IPS-18c (cell line): ENCODE results near the gene TNFRSF1B.

Source experiments
- H3K4me3 ChIP-seq: 2 replicates; pipeline ENCODE4 v1.7.0; 2013; ENCODE audit warnings: low read depth, mild to moderate bottlenecking, low read length, moderate library complexity; ENCODE audit not compliant: insufficient read depth
- H3K9me3 ChIP-seq: one replicate; pipeline ENCODE4 v1.6.1; 2013; ENCODE audit warnings: mild to moderate bottlenecking, low read length, moderate library complexity; ENCODE audit not compliant: control insufficient read depth, insufficient read depth

The TNFRSF1B gene

DNA sequence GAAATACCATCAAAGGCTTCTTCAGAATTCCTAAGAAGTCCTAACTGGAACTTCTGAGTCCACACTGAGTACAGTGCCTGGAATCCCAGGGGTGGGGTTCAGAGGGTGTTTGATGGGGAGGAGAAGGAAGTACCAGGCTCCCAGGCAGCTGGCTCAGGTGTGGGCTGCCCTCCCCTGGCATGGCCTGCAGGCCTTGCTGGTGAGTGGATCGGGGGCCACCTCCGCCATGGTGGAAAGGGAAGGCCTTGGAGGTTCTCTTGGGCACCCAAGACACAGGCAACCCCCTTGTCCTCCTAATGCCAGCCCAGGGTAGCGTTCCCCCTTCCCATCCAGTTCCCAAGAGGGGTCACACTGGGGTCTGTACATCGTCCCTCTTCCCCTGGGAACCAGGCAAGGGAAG, 26.8 kb upstream of the TNFRSF1B start:
- H3K9me3 ChIP-seq: no peaks in the 10 kb centered on the region
- no peak overlapping the region; the same call in 1 of the 2 replicates for H3K4me3 ChIP-seq

DNA sequence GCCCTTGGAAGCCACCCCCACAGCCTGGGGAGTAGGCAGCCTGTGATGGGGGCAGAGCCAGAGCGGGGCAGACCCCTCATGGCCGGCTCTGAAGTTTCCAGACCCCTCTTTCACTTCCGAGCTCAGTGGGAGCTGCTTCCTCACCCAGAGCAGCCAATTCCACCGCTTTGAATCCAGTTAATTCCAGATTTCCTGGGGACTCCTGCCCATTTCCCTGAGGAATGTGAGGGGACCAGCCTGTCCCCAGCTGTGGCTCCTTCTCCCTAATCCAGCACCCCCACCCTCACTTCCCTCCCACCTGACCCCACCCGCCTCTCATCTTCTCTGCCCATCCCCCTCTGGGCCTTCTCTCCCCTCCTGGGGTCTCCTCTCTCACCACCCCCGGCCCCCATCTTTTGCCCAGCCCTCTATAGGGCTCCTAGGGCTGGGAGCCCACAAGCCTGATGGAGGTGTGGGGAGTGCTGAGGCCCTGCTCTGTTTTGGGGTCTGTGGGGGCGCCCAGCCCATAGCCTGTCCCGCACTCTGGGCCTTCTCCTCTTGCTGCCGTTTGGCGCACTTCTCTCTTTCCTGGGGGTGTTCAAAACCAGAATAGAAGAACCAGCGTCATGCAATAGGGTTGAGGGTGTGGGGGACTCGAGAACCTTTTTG, 26.2 kb upstream of the TNFRSF1B start:
- no peak overlapping the region; the same call in 1 of the 2 replicates for H3K4me3 ChIP-seq
- no peaks in the 10 kb centered on the region for H3K9me3 ChIP-seq

DNA sequence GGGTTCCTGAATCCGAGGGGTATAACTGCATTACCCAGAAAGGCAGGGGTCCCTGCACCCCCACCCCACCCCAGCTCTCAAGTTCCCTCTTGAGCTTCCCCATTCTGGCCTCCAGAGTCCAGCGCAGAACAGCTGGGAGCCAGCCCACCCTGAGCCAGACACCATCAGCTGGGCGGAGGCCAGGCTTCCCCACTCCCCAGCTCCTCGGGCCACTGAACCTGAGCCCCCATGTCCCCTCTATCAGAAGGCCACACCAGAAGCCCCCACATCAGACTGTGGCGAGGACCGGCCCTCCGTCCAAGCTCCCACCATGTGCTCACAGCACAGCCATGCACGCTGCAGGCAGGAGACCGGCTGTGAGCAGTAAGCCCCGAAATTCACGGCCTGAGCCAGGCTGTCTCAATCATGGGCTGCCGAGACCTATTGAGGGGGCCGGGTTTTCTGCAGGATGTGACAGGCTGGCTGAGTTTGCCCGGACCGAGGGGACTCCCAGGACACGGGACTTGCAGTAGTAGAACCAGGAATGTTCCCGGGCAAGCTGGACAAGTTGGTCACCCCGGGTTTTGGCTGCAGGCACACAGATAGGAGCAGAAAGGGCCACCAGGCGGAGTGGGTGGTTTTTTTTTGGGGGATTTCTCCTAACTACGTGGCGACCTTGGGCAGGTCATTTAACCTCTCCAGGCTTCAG, 25.5 kb upstream of the TNFRSF1B start:
- Histone ChIP-seq H3K4me3 (no peak overlapping the region), H3K9me3 (no peaks in the 10 kb centered on the region)

DNA sequence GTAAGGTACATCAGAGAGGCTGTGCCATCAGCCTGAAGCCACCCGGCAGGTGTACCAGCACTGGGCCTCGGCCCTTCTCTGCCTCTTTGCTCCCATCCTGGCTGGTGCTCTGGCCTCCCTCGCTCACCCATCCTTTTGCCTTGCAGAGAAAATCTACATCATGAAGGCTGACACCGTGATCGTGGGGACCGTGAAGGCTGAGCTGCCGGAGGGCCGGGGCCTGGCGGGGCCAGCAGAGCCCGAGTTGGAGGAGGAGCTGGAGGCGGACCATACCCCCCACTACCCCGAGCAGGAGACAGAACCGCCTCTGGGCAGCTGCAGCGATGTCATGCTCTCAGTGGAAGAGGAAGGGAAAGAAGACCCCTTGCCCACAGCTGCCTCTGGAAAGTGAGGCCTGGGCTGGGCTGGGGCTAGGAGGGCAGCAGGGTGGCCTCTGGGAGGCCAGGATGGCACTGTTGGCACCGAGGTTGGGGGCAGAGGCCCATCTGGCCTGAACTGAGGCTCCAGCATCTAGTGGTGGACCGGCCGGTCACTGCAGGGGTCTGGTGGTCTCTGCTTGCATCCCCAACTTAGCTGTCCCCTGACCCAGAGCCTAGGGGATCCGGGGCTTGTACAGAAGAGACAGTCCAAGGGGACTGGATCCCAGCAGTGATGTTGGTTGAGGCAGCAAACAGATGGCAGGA, 24.5 kb upstream of the TNFRSF1B start:
- no peak overlapping the region for H3K4me3 ChIP-seq
- no peaks in the 10 kb centered on the region for H3K9me3 ChIP-seq

DNA sequence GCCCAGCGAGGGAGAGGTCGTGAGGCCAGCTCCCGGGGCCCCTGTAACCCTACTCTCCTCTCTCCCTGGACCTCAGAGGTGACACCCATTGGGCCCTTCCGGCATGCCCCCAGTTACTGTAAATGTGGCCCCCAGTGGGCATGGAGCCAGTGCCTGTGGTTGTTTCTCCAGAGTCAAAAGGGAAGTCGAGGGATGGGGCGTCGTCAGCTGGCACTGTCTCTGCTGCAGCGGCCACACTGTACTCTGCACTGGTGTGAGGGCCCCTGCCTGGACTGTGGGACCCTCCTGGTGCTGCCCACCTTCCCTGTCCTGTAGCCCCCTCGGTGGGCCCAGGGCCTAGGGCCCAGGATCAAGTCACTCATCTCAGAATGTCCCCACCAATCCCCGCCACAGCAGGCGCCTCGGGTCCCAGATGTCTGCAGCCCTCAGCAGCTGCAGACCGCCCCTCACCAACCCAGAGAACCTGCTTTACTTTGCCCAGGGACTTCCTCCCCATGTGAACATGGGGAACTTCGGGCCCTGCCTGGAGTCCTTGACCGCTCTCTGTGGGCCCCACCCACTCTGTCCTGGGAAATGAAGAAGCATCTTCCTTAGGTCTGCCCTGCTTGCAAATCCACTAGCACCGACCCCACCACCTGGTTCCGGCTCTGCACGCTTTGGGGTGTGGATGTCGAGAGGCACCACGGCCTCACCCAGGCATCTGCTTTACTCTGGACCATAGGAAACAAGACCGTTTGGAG, 23.7 kb upstream of the TNFRSF1B start:
- no peaks in the 10 kb centered on the region for H3K9me3 ChIP-seq

DNA sequence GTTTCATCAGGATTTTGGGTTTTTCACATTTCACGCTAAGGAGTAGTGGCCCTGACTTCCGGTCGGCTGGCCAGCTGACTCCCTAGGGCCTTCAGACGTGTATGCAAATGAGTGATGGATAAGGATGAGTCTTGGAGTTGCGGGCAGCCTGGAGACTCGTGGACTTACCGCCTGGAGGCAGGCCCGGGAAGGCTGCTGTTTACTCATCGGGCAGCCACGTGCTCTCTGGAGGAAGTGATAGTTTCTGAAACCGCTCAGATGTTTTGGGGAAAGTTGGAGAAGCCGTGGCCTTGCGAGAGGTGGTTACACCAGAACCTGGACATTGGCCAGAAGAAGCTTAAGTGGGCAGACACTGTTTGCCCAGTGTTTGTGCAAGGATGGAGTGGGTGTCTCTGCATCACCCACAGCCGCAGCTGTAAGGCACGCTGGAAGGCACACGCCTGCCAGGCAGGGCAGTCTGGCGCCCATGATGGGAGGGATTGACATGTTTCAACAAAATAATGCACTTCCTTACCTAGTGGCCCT, 23.1 kb upstream of the TNFRSF1B start:
- Histone ChIP-seq H3K9me3 (no peaks in the 10 kb centered on the region), H3K4me3 (no peak overlapping the region)

More for the DNA sequence above, 23.7 kb upstream of the TNFRSF1B start:
- H3K4me3 ChIP-seq: no peak overlapping the region

DNA sequence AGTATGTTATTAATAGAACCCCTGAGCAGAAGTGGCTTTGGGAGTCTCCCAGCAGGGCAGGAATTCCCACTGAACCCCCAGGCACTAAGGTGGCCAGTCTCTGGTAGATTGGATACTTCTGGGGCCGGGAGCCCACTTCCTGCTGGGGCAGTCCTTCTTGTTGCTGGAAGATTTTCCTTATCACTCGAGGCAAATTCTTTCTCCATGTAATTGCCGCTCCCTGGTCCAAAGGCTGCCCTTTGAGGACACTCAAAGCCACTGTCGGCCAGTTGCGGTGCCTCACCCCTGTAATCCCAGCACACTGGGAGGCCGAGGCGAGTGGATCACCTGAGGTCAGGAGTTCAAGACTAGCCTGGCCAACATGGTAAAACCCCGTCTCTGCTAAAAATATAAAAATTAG, 22.6 kb upstream of the TNFRSF1B start:
- no peaks in the 10 kb centered on the region for H3K9me3 ChIP-seq
- H3K4me3 ChIP-seq: no peak overlapping the region

DNA sequence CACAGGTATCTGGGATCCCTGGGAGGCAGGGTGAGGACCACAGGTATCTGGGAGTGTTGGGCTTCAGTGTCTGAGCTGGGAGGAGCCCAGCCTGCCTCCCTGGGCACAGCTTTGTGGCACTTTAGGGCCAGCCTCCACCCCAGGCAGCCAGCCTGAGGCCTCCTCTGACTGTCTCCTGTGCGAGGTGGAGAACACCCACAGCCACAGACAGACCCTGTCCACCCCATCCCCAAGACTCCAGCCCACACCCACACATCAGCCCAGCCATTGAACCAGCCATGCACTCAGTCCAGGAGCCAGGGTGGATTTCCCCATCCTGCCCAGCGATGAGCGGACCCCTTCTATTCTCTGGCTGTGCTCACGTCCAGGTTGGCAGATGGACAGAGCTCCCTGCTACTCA, 21.8 kb upstream of the TNFRSF1B start:
- H3K4me3 ChIP-seq: no peak overlapping the region
- H3K9me3 ChIP-seq: no peaks in the 10 kb centered on the region

DNA sequence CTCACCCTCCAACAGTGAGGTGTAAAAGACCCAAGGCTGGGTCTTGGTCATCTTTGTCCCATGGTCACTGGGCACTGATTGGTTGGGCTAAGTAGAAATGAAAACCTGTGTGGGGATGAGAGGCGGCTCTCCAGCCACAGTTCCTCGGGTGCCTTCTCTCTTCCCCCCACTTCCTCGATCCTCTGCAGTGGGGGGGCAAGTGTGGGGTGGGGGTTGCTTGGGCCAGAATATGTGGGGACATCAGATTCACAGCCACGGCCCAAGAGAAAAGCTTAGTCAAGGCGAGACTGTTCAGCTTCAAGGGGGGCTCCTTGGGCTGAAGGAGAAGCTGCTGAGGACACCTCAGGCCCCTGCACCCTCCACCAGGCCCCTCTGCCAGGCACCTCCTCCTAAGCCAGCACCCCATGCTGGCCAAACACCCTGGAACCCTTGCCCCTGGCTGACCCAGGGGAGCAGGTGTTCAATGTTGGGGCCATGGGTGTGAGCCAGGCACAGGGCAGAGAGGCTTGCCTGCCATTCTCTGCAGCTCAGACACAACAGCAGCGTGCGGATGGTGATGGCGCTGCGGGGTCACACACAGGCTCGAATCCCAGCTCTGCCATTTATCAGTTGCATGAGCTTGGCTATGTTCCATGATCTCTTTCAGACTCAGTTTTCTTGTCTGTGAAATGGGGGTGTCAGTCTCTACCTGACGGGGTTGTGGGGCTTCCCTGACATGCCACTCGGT, 21.0 kb upstream of the TNFRSF1B start:
- no peak overlapping the region for H3K4me3 ChIP-seq
- H3K9me3 ChIP-seq: no peaks in the 10 kb centered on the region

DNA sequence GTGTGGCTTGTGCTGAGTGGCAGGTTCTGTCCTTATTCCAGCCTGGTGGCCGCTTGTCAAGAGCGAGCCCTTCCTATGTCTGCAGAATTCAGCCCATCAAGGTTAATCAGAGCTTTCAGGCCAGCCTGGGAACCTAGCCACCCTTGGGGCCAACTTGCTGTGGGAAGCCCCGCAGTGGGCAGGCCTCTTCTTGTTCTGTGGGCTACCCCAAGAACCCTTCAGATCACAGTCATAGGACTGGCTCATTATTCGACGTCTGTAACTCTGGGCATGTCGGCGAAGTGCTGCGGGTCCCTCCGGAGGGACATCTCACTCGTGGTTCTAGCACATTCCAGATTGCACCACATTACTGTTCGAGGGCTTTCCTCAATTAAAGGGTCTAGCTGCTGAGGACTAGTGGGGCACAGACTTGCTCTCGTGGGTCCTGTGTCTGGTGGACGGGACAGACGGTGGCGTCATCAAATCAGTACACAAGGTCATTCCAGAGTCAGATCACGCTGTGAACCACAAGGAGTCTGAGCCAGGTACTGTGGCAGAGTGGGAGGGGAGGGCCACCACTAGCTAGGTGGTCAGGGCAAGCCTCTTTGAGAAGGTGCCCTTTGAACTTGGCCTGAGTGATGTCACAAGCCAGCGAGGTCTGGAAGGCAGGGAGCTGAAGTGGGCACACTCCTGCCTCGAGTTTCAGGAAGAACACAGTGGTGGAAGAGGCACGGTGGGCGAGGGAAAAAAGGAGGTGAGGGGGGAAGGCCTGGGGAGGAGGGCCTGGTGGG, 20.3 kb upstream of the TNFRSF1B start:
- Histone ChIP-seq H3K9me3 (no peaks in the 10 kb centered on the region), H3K4me3 (no peak overlapping the region)

DNA sequence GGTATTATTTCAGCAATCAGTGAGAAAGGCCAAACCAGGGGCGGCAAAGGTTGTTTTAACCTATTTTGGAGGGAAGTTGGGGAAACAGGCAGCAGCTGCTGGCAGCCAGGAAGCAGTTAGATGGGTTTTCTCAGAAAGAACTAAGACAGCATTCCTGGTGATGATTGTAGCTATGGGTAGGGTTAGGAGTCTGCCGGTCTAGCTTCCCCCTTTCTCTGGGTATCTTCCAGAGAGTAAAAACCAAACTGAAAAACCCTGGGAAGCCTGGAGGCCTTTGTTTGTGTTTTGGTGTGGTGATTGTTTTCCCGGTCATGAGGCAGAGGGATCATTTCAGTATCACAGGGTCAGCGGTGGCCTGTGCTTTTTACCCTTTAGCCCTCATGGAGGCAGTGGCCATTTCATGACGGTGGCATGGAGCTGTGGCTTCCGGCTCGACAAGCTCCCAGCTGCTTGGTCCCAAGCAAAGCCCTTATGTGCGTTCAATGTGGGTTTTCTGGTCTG, 19.5 kb upstream of the TNFRSF1B start:
- Histone ChIP-seq H3K9me3 (no peaks in the 10 kb centered on the region), H3K4me3 (no peak overlapping the region)

DNA sequence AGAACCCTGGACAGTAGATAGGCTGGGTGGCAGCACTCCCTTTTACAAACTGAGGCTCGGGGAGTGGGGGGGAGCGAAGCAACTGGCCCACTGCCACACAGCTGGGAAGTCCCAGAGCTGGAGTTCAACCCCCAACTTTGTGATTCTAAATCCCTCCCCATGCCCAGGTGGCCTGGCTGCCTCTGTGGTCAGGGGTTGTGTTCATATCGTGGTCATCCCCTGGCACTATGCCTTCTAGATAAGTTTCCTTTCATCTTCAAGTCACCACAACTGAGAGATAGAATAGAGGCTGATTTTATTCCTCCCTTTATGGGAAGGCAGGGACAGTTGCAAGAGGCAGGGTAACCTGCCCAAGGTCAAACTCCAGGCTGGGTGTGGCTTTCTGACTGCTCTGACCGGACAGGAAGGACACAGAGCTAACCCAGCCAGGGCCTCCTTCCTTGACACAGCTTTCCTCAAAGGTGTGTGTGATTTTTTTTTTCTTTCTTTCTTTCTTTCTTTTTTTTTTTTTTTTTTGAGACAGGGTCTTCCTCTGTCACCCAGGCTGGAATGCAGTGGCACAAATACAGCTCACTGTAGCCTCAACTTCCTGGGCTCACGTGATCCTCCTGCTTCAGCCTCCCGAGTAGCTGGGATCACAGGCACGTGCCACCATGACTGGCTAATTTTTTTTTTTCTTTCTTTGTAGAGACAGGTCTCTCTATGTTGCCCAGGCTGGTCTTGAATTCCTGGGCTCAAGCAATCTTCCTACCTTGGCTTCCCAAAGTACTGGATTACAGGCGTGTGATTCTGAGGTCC, 18.4 kb upstream of the TNFRSF1B start:
- Histone ChIP-seq H3K4me3 (no peak overlapping the region), H3K9me3 (no peaks in the 10 kb centered on the region)

DNA sequence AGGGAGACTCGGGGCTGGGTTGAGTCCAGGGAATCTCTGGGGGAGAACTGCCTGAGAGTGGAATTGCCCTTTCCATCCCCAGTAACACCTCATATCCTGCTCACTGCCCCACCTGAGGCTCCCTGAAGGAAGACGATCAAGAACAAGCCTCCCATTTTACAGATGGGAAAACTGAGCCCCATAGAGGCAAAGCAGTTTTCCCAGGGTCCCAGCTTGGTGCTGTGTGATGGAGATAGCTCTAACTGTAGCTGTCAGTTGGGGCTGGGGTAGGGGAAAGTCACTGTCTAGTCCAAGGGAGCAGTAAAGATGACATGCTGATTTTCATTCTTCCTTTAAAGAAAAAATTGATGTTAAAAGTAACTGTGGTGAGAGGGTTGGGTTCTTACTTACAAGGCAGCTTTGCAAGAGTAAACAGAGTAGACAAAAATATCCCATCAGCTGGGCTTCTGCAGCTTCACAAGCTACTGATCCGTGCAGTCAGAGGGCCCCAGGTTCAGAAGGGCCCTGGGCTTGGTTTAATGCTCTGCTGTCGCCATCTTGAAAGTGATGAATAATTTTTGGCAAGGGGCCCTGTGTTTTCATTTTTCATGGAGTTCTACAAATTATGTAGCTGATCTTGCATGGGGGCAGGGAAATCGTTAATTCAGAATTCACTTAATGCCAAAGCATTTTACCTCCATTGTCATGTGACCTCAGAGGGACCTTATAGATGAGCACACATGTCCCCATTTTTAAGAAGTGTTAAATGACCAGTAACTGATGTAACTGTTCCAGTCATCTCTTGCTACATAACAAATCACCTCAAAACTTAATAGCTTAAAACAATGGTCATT, 17.6 kb upstream of the TNFRSF1B start:
- no peaks in the 10 kb centered on the region for H3K9me3 ChIP-seq

DNA sequence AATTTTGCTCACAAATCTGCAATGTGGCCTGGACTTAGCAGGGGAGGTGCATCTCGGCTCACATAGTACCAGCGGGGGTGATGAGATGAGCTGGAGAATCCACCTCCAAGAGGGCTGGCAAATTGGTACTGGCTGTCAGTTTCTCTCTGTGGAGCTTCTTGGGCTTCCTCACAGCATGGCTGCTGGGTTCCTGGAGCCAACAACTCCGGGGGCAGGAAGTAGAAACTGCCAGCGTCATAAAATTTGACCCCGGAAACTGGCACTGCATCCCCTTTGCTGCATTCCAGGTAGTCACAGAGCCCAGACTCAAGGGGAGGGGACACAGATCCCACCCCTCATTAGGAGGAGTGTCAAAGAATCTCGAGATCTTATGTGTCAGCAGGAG, 17.0 kb upstream of the TNFRSF1B start:
- no peak overlapping the region for H3K4me3 ChIP-seq

More for the DNA sequence above, 17.6 kb upstream of the TNFRSF1B start:
- H3K4me3 ChIP-seq: no peak overlapping the region

More for the DNA sequence above, 17.0 kb upstream of the TNFRSF1B start:
- no peaks in the 10 kb centered on the region for H3K9me3 ChIP-seq
